HG03196 (cell line): ENCODE results near the gene TMEM150A.
"Not testable (repeated sequence)": the region's sequence is repeated elsewhere in the genome, so short reads cannot be mapped to it uniquely, and the experiment has no call there.

ENCODE experiments used
- ATAC-seq: cut with Tn5 transposase; IDR thresholded peaks from one replicate; pipeline ENCODE4 v1.9.1; 2021; ENCODE audit not compliant: unreplicated experiment

The TMEM150A gene

DNA sequence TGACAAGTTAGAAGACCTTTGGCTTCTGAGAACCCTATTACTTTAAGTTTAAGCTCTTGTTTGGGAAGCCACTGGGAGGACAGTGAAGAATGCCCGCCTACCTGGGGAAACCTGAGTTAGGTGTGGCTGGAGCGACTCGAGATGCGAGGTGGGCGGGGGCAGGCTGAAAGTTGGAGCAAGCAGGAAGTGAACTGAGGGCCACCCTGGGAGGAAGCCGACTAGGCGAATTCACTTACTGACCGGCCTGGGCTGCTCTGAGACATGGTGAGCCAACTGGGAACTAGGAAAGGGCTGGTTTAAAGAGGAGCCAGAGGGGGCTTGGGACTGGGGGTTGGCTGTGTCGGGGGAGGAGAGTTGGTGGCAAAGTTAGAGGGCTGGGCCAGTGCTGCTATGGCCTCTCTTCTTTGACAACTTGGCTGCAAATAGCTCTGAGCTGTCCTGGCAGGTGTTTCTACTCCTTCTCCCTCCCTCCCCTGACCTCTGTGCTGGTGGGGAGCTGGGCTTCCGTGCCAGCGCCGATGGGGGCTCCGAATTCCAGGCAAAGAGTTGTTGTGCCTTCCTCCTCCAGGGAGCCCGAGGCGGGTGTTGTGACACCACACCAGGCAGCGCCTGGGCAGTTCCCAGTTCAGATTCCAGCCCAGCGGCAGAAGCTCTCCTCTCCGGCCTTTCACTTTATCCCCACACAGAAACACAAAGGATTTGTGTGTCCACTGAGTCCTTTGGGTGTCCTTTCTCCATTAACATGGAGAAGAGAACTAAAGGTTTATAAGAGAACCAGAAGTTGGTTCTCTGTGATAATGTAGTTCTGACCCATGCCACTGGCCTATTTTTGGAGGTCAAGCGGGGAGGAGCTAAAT, 24.9 kb downstream of the TMEM150A start, which contains the start of gene VAMP8:
Gene VAMP8, plus strand, starts transcription at position 201 of the 857 bp plus-strand sequence. Its CDS starts 61 bp downstream, at position 262.
- no peak for ATAC-seq

DNA sequence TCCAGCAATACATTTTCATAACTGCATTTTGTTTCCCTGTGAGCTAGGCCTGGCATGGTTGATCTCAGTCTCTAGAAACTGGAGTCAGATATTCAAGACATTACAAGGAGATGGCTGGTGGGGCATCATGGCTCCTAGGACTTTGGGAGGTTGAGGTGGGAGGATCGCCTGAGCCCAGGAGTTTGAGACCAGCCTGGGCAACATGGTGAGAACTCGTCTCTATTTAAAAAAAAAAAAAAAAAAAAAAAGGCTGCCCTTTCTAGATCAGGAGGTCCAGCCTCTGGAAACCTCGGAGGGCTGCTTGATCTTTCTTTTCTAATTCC, 25.5 kb downstream of the TMEM150A start:
- ATAC-seq = no peak

DNA sequence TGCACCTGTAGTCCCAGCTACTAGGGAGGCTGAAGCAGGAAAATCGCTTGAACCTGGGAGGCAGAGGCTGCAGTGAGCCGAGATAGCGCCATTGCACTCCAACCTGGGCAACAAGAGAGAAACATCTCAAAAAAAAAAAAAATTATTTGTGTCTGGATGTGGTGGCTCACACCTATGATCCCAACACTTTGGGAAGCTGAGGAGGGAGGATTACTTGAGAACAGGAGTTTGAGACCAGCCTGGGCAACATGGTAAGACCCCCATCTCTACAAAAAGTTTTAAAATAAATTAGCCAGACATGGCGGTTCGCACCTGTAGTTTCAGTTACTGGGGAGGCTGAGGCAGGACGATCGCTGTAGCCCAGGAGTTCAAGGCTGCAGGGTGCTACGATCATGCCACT, 26.8 kb downstream of the TMEM150A start:
- ATAC-seq = no peak

DNA sequence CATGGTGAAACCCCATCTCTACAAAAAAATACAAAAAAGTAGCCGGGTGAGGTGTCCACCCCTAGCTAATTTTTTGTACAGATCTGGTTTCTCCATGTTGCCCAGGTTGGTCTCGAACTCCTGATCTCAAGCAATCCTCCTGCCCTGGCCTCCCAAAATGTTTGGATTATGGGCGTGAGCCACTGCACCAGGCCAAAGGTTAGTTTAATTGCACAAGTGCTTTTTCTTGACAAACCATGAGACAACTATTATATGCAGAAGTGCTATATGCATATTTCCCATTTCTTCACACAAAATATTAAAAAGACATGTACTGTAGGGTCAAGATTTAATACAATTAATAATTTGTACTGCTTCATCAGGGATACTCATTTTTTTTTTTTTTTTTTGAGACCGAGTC, 36.2 kb downstream of the TMEM150A start:
- no peak for ATAC-seq

DNA sequence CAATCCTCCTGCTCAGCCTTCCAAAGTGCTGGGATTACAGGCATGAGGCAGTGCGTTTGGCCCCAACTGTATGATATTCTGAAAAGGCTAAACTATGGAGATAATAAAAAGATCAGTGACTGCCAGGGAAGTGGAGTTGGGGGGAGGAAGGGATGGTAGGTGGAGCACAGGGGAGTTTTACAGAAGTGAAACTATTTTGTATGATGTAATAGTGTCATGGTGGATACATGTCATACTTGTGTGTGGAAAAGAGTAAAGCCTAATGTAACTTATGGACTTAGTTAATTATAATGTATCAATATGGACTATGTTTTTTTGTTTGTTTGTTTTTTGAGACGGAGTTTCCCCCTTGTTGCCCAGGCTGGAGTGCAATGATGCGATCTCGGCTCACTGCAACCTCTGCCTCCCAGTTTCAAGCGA, 38.3 kb downstream of the TMEM150A start:
- no peak for ATAC-seq

DNA sequence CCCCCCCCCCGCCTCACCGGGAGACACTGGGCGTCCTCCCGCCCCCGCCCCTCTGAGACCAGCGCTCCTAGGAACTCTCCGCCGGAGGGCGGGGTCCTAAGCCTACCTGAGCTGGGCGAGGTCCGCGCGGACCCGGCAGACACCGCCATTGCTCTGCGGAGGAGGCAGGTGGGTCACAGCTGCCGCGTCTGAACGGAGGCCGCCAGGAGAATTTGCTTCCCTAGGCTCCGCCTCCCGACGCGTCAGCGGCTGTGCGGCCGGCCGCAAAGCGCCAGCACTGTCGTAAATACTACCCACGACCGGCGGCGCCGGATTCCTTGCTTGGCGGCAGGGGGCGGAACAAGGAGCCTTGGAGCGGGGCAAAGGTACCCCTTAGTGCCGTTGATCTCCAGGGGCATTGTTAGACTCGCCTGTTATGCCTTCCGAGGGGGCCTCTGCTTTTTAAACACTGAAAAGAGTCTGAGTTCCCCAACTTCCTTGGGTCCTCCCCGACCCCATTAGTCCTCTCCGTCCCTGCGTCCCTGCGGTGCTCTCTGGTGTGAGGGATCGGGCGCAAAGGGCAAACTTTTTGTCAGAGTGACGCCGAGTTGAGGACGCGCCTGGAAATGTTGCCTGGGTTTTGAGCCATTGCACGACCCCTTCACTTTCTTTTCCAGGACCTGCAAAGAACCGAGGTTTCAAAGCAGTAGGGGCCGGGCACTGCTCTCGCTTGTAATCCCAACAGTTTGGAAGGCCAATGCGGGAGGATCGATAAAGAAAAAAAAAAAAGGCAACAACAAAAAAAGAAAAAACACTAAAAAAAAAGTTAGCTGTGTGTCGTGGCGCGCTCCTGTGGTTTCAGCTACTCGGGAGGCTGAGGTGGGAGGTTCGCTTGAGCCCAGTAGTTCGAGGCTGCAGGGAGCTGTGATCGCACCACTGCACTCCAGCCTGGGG, 41.0 kb downstream of the TMEM150A start, which contains the start of gene GGCX:
Gene GGCX, minus strand, starts transcription at position 214 of the 933 bp plus-strand sequence. Its CDS starts 65 bp downstream, at position 149.
- peak; percentile 83 for ATAC-seq

DNA sequence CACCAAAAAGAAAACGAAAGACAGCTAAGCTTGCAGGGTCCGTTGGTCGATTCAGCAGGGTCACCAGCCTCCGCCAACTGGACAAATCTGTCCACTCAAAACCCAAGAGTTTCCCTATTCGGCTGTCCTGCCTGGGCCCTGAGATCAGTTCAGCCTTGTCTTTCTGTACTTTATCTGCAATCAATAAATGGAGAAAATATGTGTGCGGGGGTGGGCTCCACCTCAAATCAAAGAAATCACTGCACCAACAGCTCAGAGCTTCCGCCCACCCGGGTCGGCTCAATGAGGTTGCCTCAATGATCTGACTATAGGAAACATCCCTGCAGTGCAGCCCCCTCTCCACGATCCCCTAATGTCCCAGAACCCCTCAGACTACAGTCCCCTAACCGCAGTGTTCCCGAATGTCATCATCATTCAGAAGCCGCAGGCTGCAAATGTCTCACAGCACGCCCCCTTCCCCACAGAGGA, 41.7 kb downstream of the TMEM150A start:
- ATAC-seq = peak; percentile 14

DNA sequence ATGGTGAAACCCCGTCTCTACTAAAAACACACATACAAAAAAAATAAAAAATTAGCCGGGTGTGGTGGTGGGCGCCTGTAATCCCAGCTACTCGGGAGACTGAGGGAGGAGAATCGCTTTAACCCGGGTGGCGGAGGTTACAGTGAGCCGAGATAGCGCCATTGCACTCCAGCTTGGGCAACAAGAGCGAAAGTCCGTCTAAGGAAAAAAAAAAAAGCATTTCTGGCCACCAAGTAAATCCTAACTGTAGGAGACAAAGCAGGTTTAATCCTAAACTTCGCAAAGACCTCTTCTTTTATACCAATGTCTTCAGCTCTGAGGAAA, 42.1 kb downstream of the TMEM150A start:
- ATAC-seq = not testable (repeated sequence)

DNA sequence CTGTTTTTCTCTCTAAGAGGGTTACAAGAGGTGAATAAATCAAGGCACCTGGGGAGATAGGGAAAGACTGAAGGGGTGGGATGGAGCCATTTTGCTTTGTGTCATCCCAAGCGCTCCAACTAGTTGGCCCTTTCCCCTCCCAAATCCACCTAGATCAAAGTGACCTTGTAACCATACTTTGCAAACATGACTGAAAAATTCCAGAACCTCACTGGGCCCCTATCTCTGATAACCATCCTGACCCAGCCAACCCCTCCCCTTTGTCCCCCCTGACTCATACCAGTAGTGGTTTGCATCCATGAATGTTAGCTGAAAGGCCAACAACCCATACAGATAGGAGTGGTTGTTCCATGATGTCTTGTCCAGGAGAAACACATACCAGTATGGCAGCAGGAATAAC, 44.3 kb downstream of the TMEM150A start:
- ATAC-seq = no peak

DNA sequence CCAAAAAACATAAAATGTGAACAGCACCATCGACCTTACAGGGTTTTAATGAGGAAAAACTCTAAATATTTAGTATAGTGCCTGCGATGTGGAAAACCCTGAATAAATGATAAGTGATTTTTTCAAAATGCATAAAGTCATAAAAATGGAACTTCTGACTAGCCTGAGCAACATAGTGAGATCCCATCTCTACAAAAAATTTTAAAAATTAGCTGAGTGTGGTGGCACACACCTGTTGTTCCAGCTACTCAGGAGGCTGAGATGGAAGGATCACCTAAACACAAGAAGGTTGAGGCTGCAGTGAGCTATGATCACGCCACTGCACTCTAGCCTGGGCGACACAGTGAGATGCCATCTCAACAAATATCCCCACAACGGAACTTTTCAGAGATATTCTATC, 45.4 kb downstream of the TMEM150A start:
- no peak for ATAC-seq

DNA sequence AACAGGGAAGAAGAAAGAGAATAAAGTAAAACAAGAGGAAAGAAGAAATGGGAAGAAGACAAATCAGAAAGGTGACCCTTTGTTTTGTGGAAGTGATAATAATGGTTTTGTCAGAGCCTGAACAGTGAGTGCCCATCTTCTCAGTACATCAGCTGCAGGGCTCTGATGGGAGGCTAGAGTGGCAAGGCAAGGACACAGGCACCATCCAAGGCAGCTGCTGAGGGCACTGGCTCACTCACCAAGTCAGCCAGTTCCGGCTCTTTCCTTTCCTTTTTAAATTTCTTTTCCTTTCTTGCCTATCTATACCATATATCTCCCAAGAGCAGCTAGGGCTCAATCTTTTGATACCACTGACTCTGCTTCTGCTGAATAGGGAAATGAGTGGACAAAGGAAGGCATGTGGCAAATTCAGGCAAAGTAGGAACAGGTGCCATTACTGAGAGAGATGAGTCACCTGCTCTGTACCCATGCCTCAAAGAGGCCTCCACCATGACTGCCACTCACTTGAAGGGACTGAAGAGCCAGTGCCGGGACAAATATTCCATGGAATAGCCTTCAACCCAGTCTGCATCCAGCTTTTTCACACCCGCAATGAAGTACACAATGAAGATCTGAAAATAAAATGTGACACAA, 47.4 kb downstream of the TMEM150A start:
- ATAC-seq = no peak

DNA sequence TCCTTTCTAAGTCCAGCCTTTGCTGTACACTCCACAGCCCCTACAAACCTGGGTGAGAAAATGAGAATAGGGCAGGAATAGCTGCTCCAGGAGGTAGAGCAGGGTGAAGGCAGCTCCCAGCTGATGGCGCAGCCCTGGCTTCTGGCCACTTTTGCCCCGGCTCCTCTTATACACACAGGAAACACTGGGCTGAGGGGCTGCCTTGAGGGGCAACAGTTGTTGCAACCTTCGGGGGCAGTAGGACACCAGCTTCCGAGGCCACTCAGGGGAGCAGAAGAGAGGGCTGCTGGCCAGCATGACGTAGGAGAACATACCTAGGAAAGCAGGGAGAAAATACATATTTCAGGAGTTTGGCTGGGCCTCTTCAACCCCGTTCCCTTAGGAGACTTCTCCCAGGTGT, 49.3 kb downstream of the TMEM150A start:
- no peak for ATAC-seq

DNA sequence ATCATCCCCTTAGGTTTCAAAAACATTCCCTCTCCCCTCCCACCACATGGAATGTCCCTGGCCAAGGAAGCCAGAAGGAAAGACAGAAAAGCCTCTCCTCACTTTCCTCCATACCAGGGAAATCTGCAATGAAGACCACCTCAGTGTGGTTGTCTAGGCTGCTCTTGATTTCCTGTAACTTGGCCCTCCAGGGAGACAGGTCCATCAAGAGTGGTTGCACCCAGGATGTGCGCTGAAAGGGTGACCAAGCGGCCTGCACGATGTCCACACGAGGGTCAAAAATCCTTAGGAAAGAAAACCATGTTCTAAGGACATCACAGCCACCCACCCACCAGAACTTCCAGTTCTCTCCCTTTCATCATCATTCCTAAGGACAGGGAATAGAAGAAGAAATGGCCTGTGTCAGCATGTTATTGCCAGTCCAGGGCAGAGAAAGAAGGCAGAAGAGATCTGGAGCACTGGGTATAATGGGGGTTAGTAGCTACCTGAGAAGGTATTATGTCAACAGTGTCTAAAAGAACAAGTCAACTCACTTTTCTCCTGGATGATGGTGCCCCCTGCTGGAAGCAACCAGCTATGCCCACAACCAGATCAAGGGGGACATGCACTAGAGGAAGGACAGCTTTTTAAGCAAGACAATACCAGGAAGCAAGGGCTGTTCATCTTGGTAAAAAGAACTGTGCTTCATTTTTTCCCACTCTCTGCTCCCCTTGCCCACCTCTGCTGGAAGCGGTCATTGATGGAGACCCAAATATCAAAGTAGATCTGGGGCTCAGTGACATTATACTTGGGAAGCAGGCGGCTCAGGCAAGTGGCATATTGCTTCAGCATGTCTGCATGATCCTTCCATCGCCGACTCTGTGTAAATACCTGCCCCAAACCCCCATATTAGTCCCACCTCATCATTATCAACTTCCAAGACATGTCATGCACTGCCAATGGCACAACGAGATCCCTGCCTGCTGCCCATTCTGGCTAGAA, 50.5 kb downstream of the TMEM150A start:
- peak; percentile 55 for ATAC-seq

DNA sequence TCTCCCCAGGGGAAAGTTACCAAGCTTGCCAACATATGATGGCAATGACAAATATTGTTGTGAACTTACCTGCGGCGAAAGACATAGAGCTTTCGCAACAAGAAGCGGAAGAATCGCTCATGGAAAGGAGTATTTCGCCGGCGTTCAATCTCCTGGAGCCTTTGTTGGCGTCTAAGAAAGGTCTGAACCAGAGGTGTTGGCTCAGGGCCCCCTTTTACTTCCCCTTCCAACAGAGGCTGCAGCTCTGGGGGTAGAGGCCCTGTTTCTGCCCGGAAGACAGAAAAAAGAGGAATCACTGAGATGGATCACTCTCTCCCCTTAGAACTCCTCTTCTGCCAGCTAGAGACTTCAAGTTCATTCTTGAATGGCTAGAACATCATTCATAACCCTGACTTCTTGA, 52.0 kb downstream of the TMEM150A start:
- no peak for ATAC-seq

DNA sequence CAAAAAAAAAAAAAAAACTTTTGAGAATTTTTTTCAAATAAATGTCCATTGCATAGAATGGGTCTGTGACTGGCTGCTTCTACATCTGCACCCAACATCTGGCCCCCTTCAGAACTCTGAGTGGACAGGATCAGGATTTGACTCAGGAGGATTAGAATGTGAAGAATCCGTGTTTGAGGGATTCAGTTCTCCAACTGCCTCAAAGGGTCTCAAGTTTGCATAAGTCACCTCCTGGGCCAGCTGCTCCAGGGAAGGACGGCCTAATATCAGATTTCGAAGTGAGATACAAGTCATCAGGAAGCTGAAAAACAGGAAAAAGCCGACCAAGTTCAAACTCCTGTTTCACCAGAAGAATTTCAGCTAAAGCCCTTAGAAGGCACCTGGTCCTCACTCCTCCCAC, 52.7 kb downstream of the TMEM150A start:
- ATAC-seq = no peak

DNA sequence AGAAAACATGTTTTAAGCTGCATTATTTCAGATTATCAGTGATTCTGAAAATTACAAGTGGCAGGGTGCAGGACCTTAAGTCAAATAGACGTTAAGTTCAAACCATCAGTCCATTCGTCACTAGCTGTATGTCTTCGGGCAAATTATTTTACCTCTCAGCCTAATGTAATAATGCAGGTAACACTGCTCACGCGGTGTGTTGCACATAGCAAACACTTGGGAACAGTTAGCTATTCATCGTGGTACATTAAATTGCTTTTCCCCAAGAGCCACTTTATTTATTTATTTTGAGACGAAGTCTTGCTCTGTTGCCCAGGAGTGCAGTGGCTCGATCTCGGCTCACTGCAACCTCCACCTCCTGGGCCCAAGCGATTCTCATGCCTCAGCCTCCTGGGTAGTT, 53.4 kb downstream of the TMEM150A start:
- no peak for ATAC-seq

DNA sequence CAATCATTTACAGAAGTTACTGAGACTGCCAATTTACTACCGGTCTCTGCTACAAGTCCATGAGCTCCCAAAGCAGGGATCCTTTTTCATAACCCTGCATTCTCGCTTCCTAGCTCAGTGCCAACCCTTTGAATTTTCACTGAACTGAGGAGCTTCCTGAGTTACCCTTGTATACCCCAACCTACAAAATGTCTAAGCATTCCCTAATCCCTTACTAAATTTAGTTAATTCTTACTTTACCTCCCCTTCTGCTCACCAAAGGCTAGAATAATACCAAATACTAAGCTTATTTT, 53.9 kb downstream of the TMEM150A start:
- ATAC-seq = no peak
